H1 (cell line): ENCODE data around the gene VIT.

Source experiments
- GABPA ChIP-seq: IDR thresholded peaks from 2 replicates; pipeline ENCODE4 v1.6.1; 2011; ENCODE audit warnings: mild to moderate bottlenecking, low read length, moderate library complexity, borderline replicate concordance; ENCODE audit not compliant: insufficient read depth
- POLR2AphosphoS5 ChIP-seq: IDR thresholded peaks from 2 replicates; pipeline ENCODE4 v1.6.1; 2011; ENCODE audit warnings: low read depth, low read length
- RAD21 ChIP-seq, 2 experiments: IDR thresholded peaks in 1 of 2; conservative IDR thresholded peaks in 1 of 2; 2 replicates each; pipeline ENCODE4 v1.6.1; 2011; ENCODE audit warnings: low read depth in 2 of 2, low read length in 2 of 2, improper control_type of control experiment in 1 of 2, inconsistent platforms in 1 of 2, mild to moderate bottlenecking in 1 of 2, moderate library complexity in 1 of 2
- TF ChIP-seq, protein P1 (sequence below), 3 experiments: IDR thresholded peaks; 1 replicate in 2 of 3; 2 replicates in 1 of 3; pipeline versions ENCODE4 v1.5.1 to v1.6.1; 2011; ENCODE audit warnings: low read length in 3 of 3, mild to moderate bottlenecking in 3 of 3, inconsistent platforms in 2 of 3, low read depth in 1 of 3, moderate library complexity in 1 of 3; ENCODE audit not compliant: insufficient read depth in 1 of 3; ENCODE audit errors: control extremely low read depth in 1 of 3

DNA sequence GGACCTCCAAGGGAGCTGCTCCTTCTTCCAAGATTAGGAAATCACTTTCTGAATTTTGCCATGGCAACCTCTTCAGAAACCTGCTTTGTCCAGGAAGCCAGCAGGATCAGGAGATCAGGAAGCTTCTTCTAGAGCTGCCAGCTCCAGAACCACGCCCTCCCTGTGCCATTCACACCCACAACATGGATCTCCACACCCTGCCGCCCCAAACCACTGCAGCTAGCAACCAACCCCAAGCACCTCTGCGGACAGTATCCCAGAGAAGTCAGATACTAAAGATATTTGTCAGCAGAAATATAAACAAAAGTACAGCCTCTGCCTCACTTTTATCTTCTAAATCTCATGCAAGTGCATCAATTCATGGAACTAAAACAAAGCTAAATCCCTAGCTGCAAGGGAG is 106.4 kb downstream of the VIT start:
- TF ChIP-seq, protein P1, sequence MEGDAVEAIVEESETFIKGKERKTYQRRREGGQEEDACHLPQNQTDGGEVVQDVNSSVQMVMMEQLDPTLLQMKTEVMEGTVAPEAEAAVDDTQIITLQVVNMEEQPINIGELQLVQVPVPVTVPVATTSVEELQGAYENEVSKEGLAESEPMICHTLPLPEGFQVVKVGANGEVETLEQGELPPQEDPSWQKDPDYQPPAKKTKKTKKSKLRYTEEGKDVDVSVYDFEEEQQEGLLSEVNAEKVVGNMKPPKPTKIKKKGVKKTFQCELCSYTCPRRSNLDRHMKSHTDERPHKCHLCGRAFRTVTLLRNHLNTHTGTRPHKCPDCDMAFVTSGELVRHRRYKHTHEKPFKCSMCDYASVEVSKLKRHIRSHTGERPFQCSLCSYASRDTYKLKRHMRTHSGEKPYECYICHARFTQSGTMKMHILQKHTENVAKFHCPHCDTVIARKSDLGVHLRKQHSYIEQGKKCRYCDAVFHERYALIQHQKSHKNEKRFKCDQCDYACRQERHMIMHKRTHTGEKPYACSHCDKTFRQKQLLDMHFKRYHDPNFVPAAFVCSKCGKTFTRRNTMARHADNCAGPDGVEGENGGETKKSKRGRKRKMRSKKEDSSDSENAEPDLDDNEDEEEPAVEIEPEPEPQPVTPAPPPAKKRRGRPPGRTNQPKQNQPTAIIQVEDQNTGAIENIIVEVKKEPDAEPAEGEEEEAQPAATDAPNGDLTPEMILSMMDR (IDR thresholded peaks at IDR 0.05; ENCODE audit: control extremely low read depth in 1 of 3, insufficient read depth in 1 of 3, low read depth in 1 of 3, low read length in 3 of 3), result no peak
- TF ChIP-seq RAD21 (IDR thresholded peaks at IDR 0.05 in 1 of 2, conservative IDR thresholded peaks at IDR 0.05 in 1 of 2; ENCODE audit: low read depth in 2 of 2, low read length in 2 of 2) (no peak), GABPA (no peak), POLR2AphosphoS5 (no peak)
